Measurements from ENCODE around the gene CANT1. TPM values are rescaled to one million over a fixed set of nuclear protein-coding genes. Genes with fewer than 3 reads are reported as not detected.

The CANT1 gene
- total and polyA plus RNA-seq, 9 of the 15 experiments (the other 6 are each of a cell fraction or from before 2014, with no cell fraction given) = 2.7 to 66.4 (median 22.5) TPM

DNA sequence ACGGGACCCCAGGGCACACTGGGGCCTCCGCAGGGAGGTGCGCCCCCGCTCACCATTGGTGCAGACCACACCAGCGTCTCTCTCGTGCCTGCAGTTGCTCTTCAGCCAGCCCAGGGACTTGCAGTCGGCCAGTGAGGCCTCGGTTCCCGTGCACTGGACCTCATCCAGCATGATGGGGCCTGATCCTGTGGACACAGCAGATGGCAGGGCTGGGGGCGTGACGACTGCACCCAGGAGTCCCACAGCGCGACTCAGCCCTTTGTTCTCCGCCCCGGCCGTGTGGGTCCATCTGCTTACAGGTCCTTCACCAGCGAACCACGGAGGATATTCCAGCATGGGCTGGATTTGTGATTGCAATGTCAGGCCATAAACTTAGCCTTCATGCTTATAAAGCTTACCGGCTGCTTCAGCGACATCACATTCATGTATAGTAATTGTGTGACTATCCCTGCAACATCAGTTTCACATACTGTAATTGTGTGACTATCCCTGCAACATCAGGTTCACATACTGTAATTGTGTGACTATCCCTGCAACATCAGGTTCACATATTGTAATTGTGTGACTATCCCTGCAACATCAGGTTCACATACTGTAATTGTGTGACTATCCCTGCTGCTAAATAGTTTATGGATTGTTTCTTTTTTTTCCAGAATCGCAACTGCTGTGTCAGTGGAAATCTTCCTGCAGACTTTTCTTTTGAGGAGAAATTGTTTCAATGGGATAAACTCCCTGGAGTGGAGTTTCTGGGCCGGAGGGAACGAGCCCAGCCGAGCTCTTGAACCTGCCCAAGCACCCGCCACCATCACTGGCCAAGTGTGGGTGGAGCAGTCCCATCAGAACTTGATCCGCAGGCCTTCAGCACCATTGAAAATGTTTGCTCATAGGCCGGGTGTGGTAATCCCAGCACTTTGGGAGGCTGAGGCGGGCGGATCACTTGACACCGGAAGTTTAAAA, 34.7 kb downstream of the CANT1 start (continued):
- TF ChIP-seq FOXP1 (CRISPR knock-in tag; IDR thresholded peaks at IDR 0.05) (0 out of 2 replicates have a peak, but pooled peaks have one; percentile 65), TOE1 (IDR thresholded peaks at IDR 0.05; ENCODE audit: borderline replicate concordance) (peak; percentile 80), TOE1 (CRISPR knock-in tag; IDR thresholded peaks at IDR 0.05; ENCODE audit: borderline replicate concordance, low read depth) (no peak), MTF1 (CRISPR knock-in tag; IDR thresholded peaks at IDR 0.05; ENCODE audit: borderline replicate concordance) (no peak), LCOR (CRISPR knock-in tag; IDR thresholded peaks at IDR 0.05) (peak; percentile 30; the same call in 1 of the 2 replicates), ZNF134 (CRISPR knock-in tag; conservative IDR thresholded peaks at IDR 0.05) (no peak), TEAD4 (IDR thresholded peaks at IDR 0.05; ENCODE audit: low read length) (peak; percentile 56), TEAD4 (CRISPR knock-in tag; IDR thresholded peaks at IDR 0.05; ENCODE audit: borderline replicate concordance) (no peak), ARNT (IDR thresholded peaks at IDR 0.05) (0 out of 4 replicates have a peak, but pooled peaks of 1 of the 2 experiments have one; percentile 40), SETDB1 (IDR thresholded peaks at IDR 0.05; ENCODE audit: low read length) (no peak), NONO (IDR thresholded peaks at IDR 0.05; ENCODE audit: low read depth in 2 of 2, low read length in 1 of 2) (no peak), DDX20 (tag; IDR thresholded peaks at IDR 0.05; ENCODE audit: low read depth) (no peak), ETV1 (tag; conservative IDR thresholded peaks at IDR 0.05; ENCODE audit: low read depth) (no peak)
- TF ChIP-seq, protein P1, sequence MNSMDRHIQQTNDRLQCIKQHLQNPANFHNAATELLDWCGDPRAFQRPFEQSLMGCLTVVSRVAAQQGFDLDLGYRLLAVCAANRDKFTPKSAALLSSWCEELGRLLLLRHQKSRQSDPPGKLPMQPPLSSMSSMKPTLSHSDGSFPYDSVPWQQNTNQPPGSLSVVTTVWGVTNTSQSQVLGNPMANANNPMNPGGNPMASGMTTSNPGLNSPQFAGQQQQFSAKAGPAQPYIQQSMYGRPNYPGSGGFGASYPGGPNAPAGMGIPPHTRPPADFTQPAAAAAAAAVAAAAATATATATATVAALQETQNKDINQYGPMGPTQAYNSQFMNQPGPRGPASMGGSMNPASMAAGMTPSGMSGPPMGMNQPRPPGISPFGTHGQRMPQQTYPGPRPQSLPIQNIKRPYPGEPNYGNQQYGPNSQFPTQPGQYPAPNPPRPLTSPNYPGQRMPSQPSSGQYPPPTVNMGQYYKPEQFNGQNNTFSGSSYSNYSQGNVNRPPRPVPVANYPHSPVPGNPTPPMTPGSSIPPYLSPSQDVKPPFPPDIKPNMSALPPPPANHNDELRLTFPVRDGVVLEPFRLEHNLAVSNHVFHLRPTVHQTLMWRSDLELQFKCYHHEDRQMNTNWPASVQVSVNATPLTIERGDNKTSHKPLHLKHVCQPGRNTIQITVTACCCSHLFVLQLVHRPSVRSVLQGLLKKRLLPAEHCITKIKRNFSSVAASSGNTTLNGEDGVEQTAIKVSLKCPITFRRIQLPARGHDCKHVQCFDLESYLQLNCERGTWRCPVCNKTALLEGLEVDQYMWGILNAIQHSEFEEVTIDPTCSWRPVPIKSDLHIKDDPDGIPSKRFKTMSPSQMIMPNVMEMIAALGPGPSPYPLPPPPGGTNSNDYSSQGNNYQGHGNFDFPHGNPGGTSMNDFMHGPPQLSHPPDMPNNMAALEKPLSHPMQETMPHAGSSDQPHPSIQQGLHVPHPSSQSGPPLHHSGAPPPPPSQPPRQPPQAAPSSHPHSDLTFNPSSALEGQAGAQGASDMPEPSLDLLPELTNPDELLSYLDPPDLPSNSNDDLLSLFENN (IDR thresholded peaks at IDR 0.05; ENCODE audit: low read depth in 2 of 2, low read length in 2 of 2) = 0 out of 4 replicates have a peak, but pooled peaks of 1 of the 2 experiments have one; percentile 18
- TF ChIP-seq, protein P2, sequence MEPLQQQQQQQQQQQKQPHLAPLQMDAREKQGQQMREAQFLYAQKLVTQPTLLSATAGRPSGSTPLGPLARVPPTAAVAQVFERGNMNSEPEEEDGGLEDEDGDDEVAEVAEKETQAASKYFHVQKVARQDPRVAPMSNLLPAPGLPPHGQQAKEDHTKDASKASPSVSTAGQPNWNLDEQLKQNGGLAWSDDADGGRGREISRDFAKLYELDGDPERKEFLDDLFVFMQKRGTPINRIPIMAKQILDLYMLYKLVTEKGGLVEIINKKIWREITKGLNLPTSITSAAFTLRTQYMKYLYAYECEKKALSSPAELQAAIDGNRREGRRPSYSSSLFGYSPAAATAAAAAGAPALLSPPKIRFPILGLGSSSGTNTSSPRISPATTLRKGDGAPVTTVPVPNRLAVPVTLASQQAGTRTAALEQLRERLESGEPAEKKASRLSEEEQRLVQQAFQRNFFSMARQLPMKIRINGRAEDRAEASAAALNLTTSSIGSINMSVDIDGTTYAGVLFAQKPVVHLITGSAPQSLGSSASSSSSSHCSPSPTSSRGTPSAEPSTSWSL (CRISPR knock-in tag; IDR thresholded peaks at IDR 0.05; ENCODE audit: borderline replicate concordance) = no peak
- TF ChIP-seq, protein P3, sequence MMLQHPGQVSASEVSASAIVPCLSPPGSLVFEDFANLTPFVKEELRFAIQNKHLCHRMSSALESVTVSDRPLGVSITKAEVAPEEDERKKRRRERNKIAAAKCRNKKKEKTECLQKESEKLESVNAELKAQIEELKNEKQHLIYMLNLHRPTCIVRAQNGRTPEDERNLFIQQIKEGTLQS (IDR thresholded peaks at IDR 0.05) = no peak
- TF ChIP-seq, protein P3 (CRISPR knock-in tag; conservative IDR thresholded peaks at IDR 0.05) = 0 out of 2 replicates have a peak, but pooled peaks have one; percentile 35
- TF ChIP-seq, protein P4, sequence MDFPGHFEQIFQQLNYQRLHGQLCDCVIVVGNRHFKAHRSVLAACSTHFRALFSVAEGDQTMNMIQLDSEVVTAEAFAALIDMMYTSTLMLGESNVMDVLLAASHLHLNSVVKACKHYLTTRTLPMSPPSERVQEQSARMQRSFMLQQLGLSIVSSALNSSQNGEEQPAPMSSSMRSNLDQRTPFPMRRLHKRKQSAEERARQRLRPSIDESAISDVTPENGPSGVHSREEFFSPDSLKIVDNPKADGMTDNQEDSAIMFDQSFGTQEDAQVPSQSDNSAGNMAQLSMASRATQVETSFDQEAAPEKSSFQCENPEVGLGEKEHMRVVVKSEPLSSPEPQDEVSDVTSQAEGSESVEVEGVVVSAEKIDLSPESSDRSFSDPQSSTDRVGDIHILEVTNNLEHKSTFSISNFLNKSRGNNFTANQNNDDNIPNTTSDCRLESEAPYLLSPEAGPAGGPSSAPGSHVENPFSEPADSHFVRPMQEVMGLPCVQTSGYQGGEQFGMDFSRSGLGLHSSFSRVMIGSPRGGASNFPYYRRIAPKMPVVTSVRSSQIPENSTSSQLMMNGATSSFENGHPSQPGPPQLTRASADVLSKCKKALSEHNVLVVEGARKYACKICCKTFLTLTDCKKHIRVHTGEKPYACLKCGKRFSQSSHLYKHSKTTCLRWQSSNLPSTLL (IDR thresholded peaks at IDR 0.05) = no peak
